K562 (cell line): Measurements from ENCODE around the gene ZNF335. TPM values are rescaled to one million over a fixed set of nuclear protein-coding genes. Genes with fewer than 3 reads are reported as not detected.
A peak's percentile ranks its signal among the peaks of the same experiment; 100 is the strongest.

Experiments used
- ARNT ChIP-seq, 2 experiments: fragments of 450-650 bp; IDR thresholded peaks; 2 replicates each; pipeline ENCODE4 v1.6.1; 2016; ENCODE audit warnings: mild to moderate bottlenecking in 1 of 2
- BCOR ChIP-seq: fragments of 450-650 bp; IDR thresholded peaks from 2 replicates; pipeline ENCODE4 v1.6.1; 2016
- CBX1 ChIP-seq: sonication (generic); IDR thresholded peaks from 2 replicates; pipeline ENCODE4 v1.6.1; 2016; ENCODE audit warnings: antibody characterized with exemption, low read depth, mild to moderate bottlenecking
- CBX3 ChIP-seq, 2 experiments: IDR thresholded peaks; 1 replicate in 1 of 2; 2 replicates in 1 of 2; pipeline ENCODE4 v1.6.1; 2012; ENCODE audit warnings: inconsistent platforms in 2 of 2, low read length in 2 of 2, borderline replicate concordance in 1 of 2, control low read depth in 1 of 2
- CC2D1A ChIP-seq: fragments of 450-650 bp; IDR thresholded peaks from 2 replicates; pipeline ENCODE4 v1.6.1; 2017; ENCODE audit warnings: mild to moderate bottlenecking
- DPF2 ChIP-seq: fragments of 450-650 bp; IDR thresholded peaks from 2 replicates; pipeline ENCODE4 v1.6.1; 2016
- FOXJ2 ChIP-seq: fragments of 200-800 bp; sonication (Bioruptor generic); IDR thresholded peaks from 2 replicates; pipeline ENCODE4 v1.6.1; 2016; ENCODE audit warnings: missing genetic modification characterization, missing compliant biosample characterization
- HES1 ChIP-seq: fragments of 450-650 bp; IDR thresholded peaks from 2 replicates; pipeline ENCODE4 v1.6.1; 2016; ENCODE audit warnings: low read depth, mild to moderate bottlenecking, moderate library complexity
- HMG20B ChIP-seq: fragments of 250-450 bp; sonication (Bioruptor Pico); IDR thresholded peaks from 2 replicates; pipeline ENCODE4 v1.5.0; 2021; ENCODE audit warnings: mild to moderate bottlenecking
- JUND ChIP-seq, 2 experiments: IDR thresholded peaks; 2 replicates in 1 of 2; 3 replicates in 1 of 2; pipeline ENCODE4 v1.6.1; 2011; ENCODE audit warnings: borderline replicate concordance in 2 of 2, low read depth in 2 of 2, low read length in 2 of 2, improper control_type of control experiment in 1 of 2, missing biosample characterization in 1 of 2, missing genetic modification characterization in 1 of 2, missing genetic modification reagents in 1 of 2
- MAFK ChIP-seq: IDR thresholded peaks from 2 replicates; pipeline ENCODE4 v1.6.1; 2011; ENCODE audit warnings: low read length, improper control_type of control experiment
- MCM3 ChIP-seq: fragments of 450-650 bp; IDR thresholded peaks from 2 replicates; pipeline ENCODE4 v1.6.1; 2016
- MCM7 ChIP-seq, 2 experiments: fragments of 450-650 bp; IDR thresholded peaks; 2 replicates each; pipeline ENCODE4 v1.6.1; 2016 to 2018
- NBN ChIP-seq: fragments of 450-650 bp; IDR thresholded peaks from 2 replicates; pipeline ENCODE4 v1.6.1; 2016; ENCODE audit warnings: low read depth, mild to moderate bottlenecking
- NR4A1 ChIP-seq, 2 experiments: fragments of 250-450 bp in 1 of 2; fragments of 450-650 bp in 1 of 2; sonication (Bioruptor Pico) in 1 of 2; IDR thresholded peaks; 2 replicates each; pipeline versions ENCODE4 v1.4.0 to v1.6.1; 2016 to 2020; ENCODE audit warnings: mild to moderate bottlenecking in 2 of 2, missing compliant biosample characterization in 1 of 2, missing genetic modification characterization in 1 of 2, moderate library complexity in 1 of 2
- PRMT5 ChIP-seq: sonication (generic); formaldehyde crosslinking; IDR thresholded peaks from 2 replicates; pipeline ENCODE4 v1.5.0; 2020; ENCODE audit warnings: missing genetic modification reagents
- RBM25 ChIP-seq: fragments of 200-400 bp; formaldehyde crosslinking; IDR thresholded peaks from 2 replicates; pipeline ENCODE4 v1.6.1; 2018; ENCODE audit warnings: low read length, low read depth, moderate library complexity; ENCODE audit not compliant: severe bottlenecking
- SMARCE1 ChIP-seq: fragments of 450-650 bp; IDR thresholded peaks from 2 replicates; pipeline ENCODE4 v1.7.1; 2016; ENCODE audit warnings: mild to moderate bottlenecking
- TEAD4 ChIP-seq, 2 experiments: sonication (generic) in 1 of 2; formaldehyde crosslinking in 1 of 2; IDR thresholded peaks; 2 replicates each; pipeline versions ENCODE4 v1.6.1 to v1.8.0; 2012 to 2022; ENCODE audit warnings: borderline replicate concordance in 1 of 2, inconsistent platforms in 1 of 2, low read length in 1 of 2, mild to moderate bottlenecking in 1 of 2, missing genetic modification reagents in 1 of 2
- TSC22D4 ChIP-seq: fragments of 450-650 bp; IDR thresholded peaks from 2 replicates; pipeline ENCODE4 v1.6.1; 2016; ENCODE audit warnings: missing genetic modification characterization, missing biosample characterization, control low read depth
- ZC3H8 ChIP-seq: fragments of 450-650 bp; IDR thresholded peaks from 2 replicates; pipeline ENCODE4 v1.6.1; 2017
- ZEB2 ChIP-seq: fragments of 450-650 bp; IDR thresholded peaks from 2 replicates; pipeline ENCODE4 v1.6.1; 2016
- ZKSCAN1 ChIP-seq: fragments of 150-350 bp; IDR thresholded peaks from 2 replicates; pipeline ENCODE4 v1.6.1; 2016; ENCODE audit warnings: low read depth, low read length
- ZKSCAN3 ChIP-seq: fragments of 250-450 bp; sonication (Bioruptor Pico); IDR thresholded peaks from 2 replicates; pipeline ENCODE4 v1.4.0; 2020
- ZNF280B ChIP-seq: fragments of 250-450 bp; sonication (Bioruptor Pico); IDR thresholded peaks from 2 replicates; pipeline ENCODE4 v1.5.1; 2021; ENCODE audit warnings: mild to moderate bottlenecking
- ZNF512 ChIP-seq: IDR thresholded peaks from 2 replicates; pipeline ENCODE4 v1.6.1; 2016; ENCODE audit warnings: missing genetic modification characterization, missing compliant biosample characterization
- ZNF583 ChIP-seq: fragments of 250-450 bp; sonication (Bioruptor Pico); IDR thresholded peaks from 2 replicates; pipeline ENCODE4 v1.4.0; 2020
- ZNF668 ChIP-seq: fragments of 250-450 bp; sonication (Bioruptor Pico); IDR thresholded peaks from 2 replicates; pipeline ENCODE4 v1.8.0; 2022; ENCODE audit warnings: mild to moderate bottlenecking, inconsistent platforms
- polyA plus RNA-seq, 8 experiments: library from polyadenylated mRNA; depleted of rRNA in 4 of 8; stranded (reverse) in 5 of 8; unstranded in 3 of 8; fragments of >200 nt; fragmentation: Nextera tagmentation in 2 of 8; fragmentation: Illumina TruSeq in 1 of 8; extraction: Ambion mirVana in 2 of 8; extraction: Trizol in 1 of 8; gene quantifications; 2 replicates each; pipeline versions ENCODE4 v1.2.1 to v1.2.3, GENCODE V29; 2011 to 2014; ENCODE audit warnings: inconsistent platforms in 1 of 8, missing spikeins in 1 of 8
- total RNA-seq, 7 experiments: library from RNA; depleted of rRNA in 6 of 7; stranded (reverse); fragments of >200 nt in 6 of 7; fragmentation: Illumina TruSeq in 2 of 7; extraction: Trizol in 2 of 7; gene quantifications; 2 replicates each; pipeline versions ENCODE4 v1.2.1 to v1.2.3, GENCODE V29; 2011 to 2021; ENCODE audit warnings: low replicate concordance in 1 of 7

ZNF335 gene
- total and polyA plus RNA-seq, 9 of the 15 experiments (the other 6 are each of a cell fraction or from before 2014, with no cell fraction given): 0.39 to 16.0 (median 7.6) TPM

GRCh38 chr20:45971425-45971674 is 653 bp downstream of the ZNF335 start (continued):
- TF ChIP-seq ZKSCAN3 (CRISPR knock-in tag): no peak
- peak; percentile 56; the same call in 1 of the 2 replicates for TF ChIP-seq ZEB2
- peak; percentile 33; the same call in 1 of the 2 replicates for TF ChIP-seq ZC3H8
- TF ChIP-seq JUND (IDR thresholded peaks at IDR 0.05; ENCODE audit: borderline replicate concordance, low read depth, low read length): no peak
- no peak for TF ChIP-seq JUND (tag; IDR thresholded peaks at IDR 0.05; ENCODE audit: borderline replicate concordance, low read depth, low read length)
- peak; percentile 100 for TF ChIP-seq CBX1
- TF ChIP-seq HMG20B (CRISPR knock-in tag): no peak; the same call in 1 of the 2 replicates
- TF ChIP-seq PRMT5 (CRISPR knock-in tag): peak; percentile 70; the same call in 1 of the 2 replicates
- peak; percentile 49; the same call in 1 of the 2 replicates for TF ChIP-seq SMARCE1
- no peak for TF ChIP-seq ZNF512 (tag)
- 0 out of 2 replicates have a peak, but pooled peaks have one; percentile 46 for TF ChIP-seq ZKSCAN1
- peak in 1 of 2 experiments; percentile 75; a peak in 2 of 4 replicates for TF ChIP-seq ARNT (IDR thresholded peaks at IDR 0.05)
- TF ChIP-seq MCM7 (IDR thresholded peaks at IDR 0.05): no peak
- no peak for TF ChIP-seq FOXJ2
- peak; percentile 3; the same call in 1 of the 2 replicates for TF ChIP-seq TEAD4 (IDR thresholded peaks at IDR 0.05; ENCODE audit: low read length)
- TF ChIP-seq TEAD4 (CRISPR knock-in tag; IDR thresholded peaks at IDR 0.05; ENCODE audit: borderline replicate concordance): no peak
- TF ChIP-seq ZNF583: no peak
- TF ChIP-seq CC2D1A: peak; percentile 84
- peak; percentile 70 for TF ChIP-seq NBN
- no peak for TF ChIP-seq TSC22D4 (tag)
- no peak for TF ChIP-seq ZNF280B (CRISPR knock-in tag)
- no peak for TF ChIP-seq NR4A1 (CRISPR knock-in tag; IDR thresholded peaks at IDR 0.05)
- TF ChIP-seq NR4A1 (tag; IDR thresholded peaks at IDR 0.05): peak; percentile 51; the same call in 1 of the 2 replicates
- no peak for TF ChIP-seq MCM3
- peak; percentile 98 for TF ChIP-seq RBM25
- TF ChIP-seq BCOR: peak; percentile 100
- no peak for TF ChIP-seq ZNF668 (CRISPR knock-in tag)
- TF ChIP-seq HES1: 0 out of 2 replicates have a peak, but pooled peaks have one; percentile 16
- peak; percentile 21 for TF ChIP-seq DPF2
- no peak for TF ChIP-seq MAFK
- peak in 1 of 2 experiments; percentile 79; a peak in 2 of 3 replicates for TF ChIP-seq CBX3 (IDR thresholded peaks at IDR 0.05; ENCODE audit: borderline replicate concordance in 1 of 2, low read length in 2 of 2)
